Endothelial cell of umbilical vein (primary cell): ENCODE data around the gene DNAJC17. TPM values are rescaled to one million over a fixed set of nuclear protein-coding genes. Genes with fewer than 3 reads are reported as not detected.

Experiments used
- BruUV-seq: library from RNA; stranded (reverse); fragments of 400-500 nt; replicated peaks from 2 replicates; lab custom pipeline; 2021; lab: Mats Ljungman, UMichigan
- CTCF ChIA-PET: fragments of 300-600, 350-600 bp; sonication (Branson Sonifier 250); formaldehyde crosslinking; loops from one replicate; lab custom pipeline; 2021; ENCODE audit warnings: antibody characterized with exemption, inconsistent platforms; lab: Charles Lee
- POLR2A ChIA-PET: fragments of 300-600, 350-600 bp; sonication (Branson Sonifier 250); formaldehyde crosslinking; loops from one replicate; lab custom pipeline; 2021; ENCODE audit warnings: antibody characterized with exemption, inconsistent platforms; lab: Charles Lee
- DNase-seq: peaks from one replicate; pipeline ENCODE4 v3.0.0-alpha.2; 2011; ENCODE audit warnings: low read depth, low spot score
- FAIRE-seq: peaks from 2 replicates; lab custom pipeline; 2011; peaks lifted over from hg19 to GRCh38; lab: Jason Lieb, UNC
- H2AFZ ChIP-seq: 2 replicates; pipeline ENCODE4 v1.6.0; 2012; ENCODE audit warnings: low read depth, low read length, control low read depth, inconsistent platforms
- H3K27ac ChIP-seq: 2 replicates; pipeline ENCODE4 v1.5.1; 2011; ENCODE audit warnings: low read depth, mild to moderate bottlenecking, control low read depth, low read length, moderate library complexity; ENCODE audit not compliant: insufficient read depth
- H3K27me3 ChIP-seq, 2 experiments: 2 replicates each; pipeline versions ENCODE4 v1.6.0 to v1.6.1; 2011; ENCODE audit warnings: low read length in 2 of 2, mixed read lengths in 1 of 2; ENCODE audit not compliant: control insufficient read depth in 2 of 2, insufficient read depth in 2 of 2
- H3K36me3 ChIP-seq, 2 experiments: 2 replicates in 1 of 2; 3 replicates in 1 of 2; pipeline ENCODE4 v1.5.1; 2011; ENCODE audit warnings: low read length in 2 of 2, mild to moderate bottlenecking in 1 of 2, moderate library complexity in 1 of 2; ENCODE audit not compliant: control insufficient read depth in 2 of 2, insufficient read depth in 2 of 2; ENCODE audit errors: extremely low read depth in 1 of 2
- H3K4me1 ChIP-seq: 3 replicates; pipeline ENCODE4 v1.5.1; 2011; ENCODE audit warnings: mild to moderate bottlenecking, low read length; ENCODE audit not compliant: control insufficient read depth, insufficient read depth; ENCODE audit errors: extremely low read depth
- H3K4me2 ChIP-seq: 2 replicates; pipeline ENCODE4 v1.6.1; 2011; ENCODE audit warnings: low read length, control low read depth, mixed read lengths; ENCODE audit not compliant: insufficient read depth
- H3K4me3 ChIP-seq, 3 experiments: fragments of 200-600 bp in 1 of 3; sonication (generic), shearing (Covaris generic) in 1 of 3; replicated peaks in 1 of 3; 2 replicates each; pipeline ENCODE4 v1.5.1; 2011 to 2016; ENCODE audit warnings: control low read depth in 3 of 3, low read length in 3 of 3, mild to moderate bottlenecking in 2 of 3, inconsistent platforms in 1 of 3, low read depth in 1 of 3, moderate library complexity in 1 of 3; ENCODE audit not compliant: insufficient read depth in 1 of 3
- H3K79me2 ChIP-seq: 2 replicates; pipeline ENCODE4 v1.6.0; 2012; ENCODE audit warnings: low read length, inconsistent platforms; ENCODE audit not compliant: control insufficient read depth, insufficient read depth
- H3K9ac ChIP-seq: replicated peaks from 2 replicates; pipeline ENCODE3; 2011; ENCODE audit warnings: low read length, control low read depth; ENCODE audit not compliant: insufficient read depth; ENCODE audit errors: extremely low read depth
- H3K9me1 ChIP-seq: replicated peaks from 3 replicates; pipeline ENCODE4 v1.6.0; 2011; ENCODE audit warnings: mild to moderate bottlenecking, low read length; ENCODE audit not compliant: control insufficient read depth, insufficient read depth; ENCODE audit errors: extremely low read depth
- H3K9me3 ChIP-seq: replicated peaks from 2 replicates; pipeline ENCODE4 v1.5.1; 2012; ENCODE audit warnings: low read length, inconsistent platforms; ENCODE audit not compliant: control insufficient read depth, insufficient read depth
- H4K20me1 ChIP-seq: replicated peaks from 2 replicates; pipeline ENCODE3; 2011; ENCODE audit warnings: mild to moderate bottlenecking, low read length; ENCODE audit not compliant: control insufficient read depth, insufficient read depth; ENCODE audit errors: extremely low read depth
- CTCF ChIP-seq, 2 donors: IDR thresholded peaks; 1 replicate in 1 of 2; 2 replicates in 1 of 2; pipeline ENCODE4 v1.5.1; 2011; ENCODE audit warnings: low read length in 2 of 2, mild to moderate bottlenecking in 2 of 2, moderate library complexity in 2 of 2, control low read depth in 1 of 2, inconsistent platforms in 1 of 2, low read depth in 1 of 2; ENCODE audit not compliant: insufficient read depth in 1 of 2; ENCODE audit errors: extremely low read depth in 1 of 2
- EZH2 ChIP-seq: IDR thresholded peaks from 2 replicates; pipeline ENCODE4 v1.6.1; 2012; ENCODE audit warnings: borderline replicate concordance, low read depth, mild to moderate bottlenecking, moderate library complexity, low read length, inconsistent platforms; ENCODE audit not compliant: severe bottlenecking
- FOS ChIP-seq: IDR thresholded peaks from 2 replicates; pipeline ENCODE4 v1.6.1; 2011; ENCODE audit warnings: mild to moderate bottlenecking, low read length, moderate library complexity, borderline replicate concordance; ENCODE audit not compliant: insufficient read depth
- GATA2 ChIP-seq: IDR thresholded peaks from 2 replicates; pipeline ENCODE4 v1.7.0; 2011; ENCODE audit warnings: low read depth, mild to moderate bottlenecking, moderate library complexity, mixed read lengths, low read length; ENCODE audit not compliant: insufficient read length, insufficient read depth
- JUN ChIP-seq: IDR thresholded peaks from 2 replicates; pipeline ENCODE4 v1.6.1; 2011; ENCODE audit warnings: borderline replicate concordance, low read depth; ENCODE audit not compliant: insufficient read length, insufficient read depth
- MYC ChIP-seq: IDR thresholded peaks from one replicate; pipeline ENCODE4 v1.6.1; 2011; ENCODE audit warnings: mild to moderate bottlenecking, low read depth, low read length
- POLR2A ChIP-seq: IDR thresholded peaks from 2 replicates; pipeline ENCODE4 v1.6.1; 2012; ENCODE audit warnings: low read depth, mild to moderate bottlenecking, control low read depth, low read length
- POLR2AphosphoS5 ChIP-seq: IDR thresholded peaks from 2 replicates; pipeline ENCODE4 v1.6.1; 2012; ENCODE audit warnings: low read depth, mild to moderate bottlenecking, control low read depth, low read length, moderate library complexity; ENCODE audit not compliant: insufficient read depth
- dilution Hi-C: fragments of 300-500 bp; cut with MboI; formaldehyde crosslinking; loops from one replicate; pipeline ENCODE4 v1.15.0; 2019; ENCODE audit warnings: low sequenced_read_pairs; ENCODE audit not compliant: extremely low pct_ligation_motif_present
- intact Hi-C: fragments of 100-400 bp; cut with micrococcal nuclease; formaldehyde crosslinking; loops from one replicate; pipeline ENCODE4 v1.10.0; 2022
- polyA plus RNA-seq, 4 experiments: library from polyadenylated mRNA; depleted of rRNA in 3 of 4; stranded (reverse) in 3 of 4; unstranded in 1 of 4; fragments of >200 nt; gene quantifications; 2 replicates each; pipeline versions ENCODE4 v1.2.1 to v1.2.3, GENCODE V29; 2011 to 2012; ENCODE audit warnings: missing spikeins in 1 of 4
- total RNA-seq: library from RNA; stranded (reverse); gene quantifications from 2 replicates; pipeline ENCODE4 v1.2.3, GENCODE V29; 2021
- TF ChIP-seq, protein P1 (sequence below): IDR thresholded peaks from 2 replicates; pipeline ENCODE4 v1.6.1; 2011; ENCODE audit not compliant: insufficient read depth, insufficient read length

Gene DNAJC17
- total and polyA plus RNA-seq, 2 donors (not counting 3 experiments of a cell fraction or from before 2014, with no cell fraction given) = 30.7 to 46.4 TPM

GRCh38 chr15:40766194-40766815 is 41.0 kb downstream of the DNAJC17 start:
- no peak overlapping the region for H3K4me2 ChIP-seq
- peaks cover 43% of the 10 kb centered on the region for H3K4me1 ChIP-seq
- no peak for FAIRE-seq
- H3K79me2 ChIP-seq = no peaks in the 10 kb centered on the region
- ChIA-PET POLR2A (no interaction called here), CTCF (interaction anchor here (0.9 to 2.9 kb wide), 7 partner anchors 10 to 128 kb away, joined by 3 to 10 read pairs (median 4); partner anchors contain the start of genes RAD51 and VPS18)
- intact Hi-C loops = no loop called here
- H3K9me1 ChIP-seq = no peaks in the 10 kb centered on the region
- H3K9me3 ChIP-seq = no peaks in the 10 kb centered on the region
- no peak overlapping the region for H3K27ac ChIP-seq
- H3K4me3 ChIP-seq = no peak overlapping the region
- dilution Hi-C loops = no loop called here
- no peak overlapping the region for H2AFZ ChIP-seq
- BruUV-seq = no TSS peak
- TF ChIP-seq MYC = no peak
- TF ChIP-seq POLR2A = no peak
- no peak for TF ChIP-seq CTCF (IDR thresholded peaks at IDR 0.05; ENCODE audit: extremely low read depth in 1 of 2, insufficient read depth in 1 of 2, low read depth in 1 of 2, low read length in 2 of 2)
- no peak for TF ChIP-seq POLR2AphosphoS5
- TF ChIP-seq, protein P1, sequence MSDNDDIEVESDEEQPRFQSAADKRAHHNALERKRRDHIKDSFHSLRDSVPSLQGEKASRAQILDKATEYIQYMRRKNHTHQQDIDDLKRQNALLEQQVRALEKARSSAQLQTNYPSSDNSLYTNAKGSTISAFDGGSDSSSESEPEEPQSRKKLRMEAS = no peak
- no peak for TF ChIP-seq GATA2
- no peak for TF ChIP-seq EZH2
- TF ChIP-seq JUN = no peak
- TF ChIP-seq FOS = no peak
- DNase-seq = no peak
- no peaks in the 10 kb centered on the region for H3K27me3 ChIP-seq
- no peaks in the 10 kb centered on the region for H3K36me3 ChIP-seq
- no peak overlapping the region for H3K9ac ChIP-seq
- no peaks in the 10 kb centered on the region for H4K20me1 ChIP-seq
